ENCODE measurements around the gene TRIM56. TPM values are rescaled to one million over a fixed set of nuclear protein-coding genes. Genes with fewer than 3 reads are reported as not detected.
"Not testable (repeated sequence)": the region's sequence is repeated elsewhere in the genome, so short reads cannot be mapped to it uniquely, and the experiment has no call there.

The TRIM56 gene
- polyA plus RNA-seq, 1 donor: 19.9 TPM

GRCh38 chr7:101088858-101089529 is 3.7 kb downstream of the TRIM56 start:
- DNase-seq: no peak

- no peak for DNase-seq
These were observed 4.6 kb downstream of the TRIM56 start for GRCh38 chr7:101089876-101090275.

- DNase-seq: not testable (repeated sequence)
These were observed 7.1 kb downstream of the TRIM56 start for GRCh38 chr7:101092266-101092905.

- no peak for DNase-seq
These were observed 8.6 kb downstream of the TRIM56 start for GRCh38 chr7:101093906-101094305.

- no peak for DNase-seq
These were observed 9.1 kb downstream of the TRIM56 start for GRCh38 chr7:101094376-101094775.

- no peak for DNase-seq
These were observed 9.6 kb downstream of the TRIM56 start for GRCh38 chr7:101094791-101095375.

GRCh38 chr7:101096331-101096956 is 11.2 kb downstream of the TRIM56 start:
- DNase-seq: no peak

GRCh38 chr7:101096957-101097347 is 11.7 kb downstream of the TRIM56 start:
- no peak for DNase-seq

- no peak for DNase-seq
These were observed 12.3 kb downstream of the TRIM56 start for GRCh38 chr7:101097561-101097960.

- DNase-seq: no peak
These were observed 14.9 kb downstream of the TRIM56 start for GRCh38 chr7:101099969-101100781.

GRCh38 chr7:101100858-101101847 is 15.9 kb downstream of the TRIM56 start:
- DNase-seq: no peak

- no peak for DNase-seq
These were observed 16.7 kb downstream of the TRIM56 start for GRCh38 chr7:101102026-101102425.

GRCh38 chr7:101103701-101104100 is 18.4 kb downstream of the TRIM56 start:
- not testable (repeated sequence) for DNase-seq

GRCh38 chr7:101104193-101104713 is 19.0 kb downstream of the TRIM56 start:
- no peak for DNase-seq

GRCh38 chr7:101104799-101105198 is 19.5 kb downstream of the TRIM56 start:
- no peak for DNase-seq

- DNase-seq: not testable (repeated sequence)
These were observed 20.0 kb downstream of the TRIM56 start for GRCh38 chr7:101105248-101105647.

- no peak for DNase-seq
These were observed 21.1 kb downstream of the TRIM56 start for GRCh38 chr7:101106386-101106785.

- DNase-seq: no peak
These were observed 23.1 kb downstream of the TRIM56 start for GRCh38 chr7:101108330-101108857.

- DNase-seq: no peak
These were observed 23.7 kb downstream of the TRIM56 start for GRCh38 chr7:101108961-101109360.

GRCh38 chr7:101109368-101109767 is 24.1 kb downstream of the TRIM56 start:
- no peak for DNase-seq
